Keratinocyte (primary cell): Measurements from ENCODE around the gene USP10. TPM values are rescaled to one million over a fixed set of nuclear protein-coding genes. Genes with fewer than 3 reads are reported as not detected.

Experiments used
- DNase-seq: peaks from one replicate; pipeline ENCODE4 v3.0.0-alpha.2; 2011; ENCODE audit warnings: low read depth, missing footprints, low spot score
- FAIRE-seq: peaks from 2 replicates; lab custom pipeline; 2011; peaks lifted over from hg19 to GRCh38; lab: Jason Lieb, UNC
- H2AFZ ChIP-seq: 2 replicates; pipeline ENCODE4 v1.6.0; 2012; ENCODE audit warnings: low read length, control low read depth, inconsistent platforms; ENCODE audit not compliant: control insufficient read depth
- H3K27ac ChIP-seq: 2 replicates; pipeline ENCODE4 v1.5.1; 2011; ENCODE audit warnings: low read length; ENCODE audit not compliant: control insufficient read depth, insufficient read depth
- H3K27me3 ChIP-seq: 3 replicates; pipeline ENCODE4 v1.6.0; 2011; ENCODE audit warnings: low read length; ENCODE audit not compliant: control insufficient read depth, insufficient read depth; ENCODE audit errors: extremely low read depth
- H3K36me3 ChIP-seq, 2 experiments: 2 replicates in 1 of 2; 3 replicates in 1 of 2; pipeline ENCODE4 v1.5.1; 2011; ENCODE audit warnings: low read length in 2 of 2, mild to moderate bottlenecking in 1 of 2; ENCODE audit not compliant: control insufficient read depth in 2 of 2, insufficient read depth in 2 of 2; ENCODE audit errors: extremely low read depth in 1 of 2
- H3K4me1 ChIP-seq: 3 replicates; pipeline ENCODE4 v1.5.1; 2011; ENCODE audit warnings: low read length; ENCODE audit not compliant: control insufficient read depth, insufficient read depth; ENCODE audit errors: extremely low read depth
- H3K4me2 ChIP-seq: 3 replicates; pipeline ENCODE4 v1.6.0; 2011; ENCODE audit warnings: low read depth, low read length; ENCODE audit not compliant: control insufficient read depth, insufficient read depth; ENCODE audit errors: extremely low read depth
- H3K4me3 ChIP-seq, 3 experiments: fragments of 200-600 bp in 1 of 3; sonication (generic) in 1 of 3; 2 replicates in 2 of 3; 3 replicates in 1 of 3; pipeline ENCODE4 v1.5.1; 2011 to 2016; ENCODE audit warnings: low read length in 3 of 3, mild to moderate bottlenecking in 3 of 3, control low read depth in 2 of 3, inconsistent platforms in 1 of 3, low read depth in 1 of 3, mixed read lengths in 1 of 3, mixed run types in 1 of 3, moderate library complexity in 1 of 3; ENCODE audit not compliant: control insufficient read depth in 2 of 3, insufficient read depth in 2 of 3; ENCODE audit errors: extremely low read depth in 1 of 3
- H3K79me2 ChIP-seq: 2 replicates; pipeline ENCODE4 v1.6.0; 2012; ENCODE audit warnings: low read length; ENCODE audit not compliant: control insufficient read depth, insufficient read depth
- H3K9ac ChIP-seq: 3 replicates; pipeline ENCODE4 v1.6.0; 2011; ENCODE audit warnings: low read length; ENCODE audit not compliant: control insufficient read depth, insufficient read depth; ENCODE audit errors: extremely low read depth
- H3K9me1 ChIP-seq: 3 replicates; pipeline ENCODE4 v1.6.0; 2011; ENCODE audit warnings: low read length; ENCODE audit not compliant: control insufficient read depth, insufficient read depth; ENCODE audit errors: extremely low read depth
- H3K9me3 ChIP-seq: 2 replicates; pipeline ENCODE4 v1.5.1; 2012; ENCODE audit warnings: low read depth, low read length; ENCODE audit not compliant: control insufficient read depth
- H4K20me1 ChIP-seq: 3 replicates; pipeline ENCODE4 v1.6.0; 2011; ENCODE audit warnings: low read length; ENCODE audit not compliant: control insufficient read depth, insufficient read depth; ENCODE audit errors: extremely low read depth
- CTCF ChIP-seq, 3 experiments: IDR thresholded peaks in 1 of 3; conservative IDR thresholded peaks in 1 of 3; optimal IDR thresholded peaks in 1 of 3; 2 replicates in 2 of 3; 3 replicates in 1 of 3; pipeline versions ENCODE3 to v1.5.1; 2011; ENCODE audit warnings: low read length in 3 of 3, mild to moderate bottlenecking in 3 of 3, moderate library complexity in 2 of 3, control low read depth in 1 of 3, inconsistent platforms in 1 of 3; ENCODE audit not compliant: insufficient read depth in 2 of 3; ENCODE audit errors: extremely low read depth in 1 of 3
- EZH2 ChIP-seq: IDR thresholded peaks from one replicate; pipeline ENCODE4 v1.6.1; 2012; ENCODE audit warnings: inconsistent platforms, mild to moderate bottlenecking, low read length, moderate library complexity
- dilution Hi-C: fragments of 300-500 bp; cut with MboI; formaldehyde crosslinking; loops from one replicate; pipeline ENCODE4 v1.7.0; 2020; ENCODE audit warnings: low sequenced_read_pairs; ENCODE audit not compliant: extremely low pct_ligation_motif_present
- polyA plus RNA-seq, 5 experiments: library from polyadenylated mRNA; depleted of rRNA in 3 of 5; stranded (reverse) in 3 of 5; stranded (forward) in 1 of 5; unstranded in 1 of 5; fragments of >200 nt; gene quantifications; 1 replicate in 1 of 5; 2 replicates in 3 of 5; 3 replicates in 1 of 5; pipeline versions ENCODE4 v1.2.1 to v1.2.3, GENCODE V29; 2011 to 2012; ENCODE audit warnings: missing spikeins in 2 of 5, low read depth in 1 of 5, low replicate concordance in 1 of 5

Gene USP10
- polyA plus RNA-seq, 1 donor (not counting 4 experiments of a cell fraction or from before 2014, with no cell fraction given), result 92.0 TPM

- peaks cover 23% of the 10 kb centered on the region for H3K4me1 ChIP-seq
- H3K9me1 ChIP-seq, result no peaks in the 10 kb centered on the region
- H3K4me2 ChIP-seq, result peak overlapping the region; percentile 80
- H3K9me3 ChIP-seq, result no peaks in the 10 kb centered on the region
- TF ChIP-seq EZH2, result no peak
- no peak for TF ChIP-seq CTCF (optimal IDR thresholded peaks at IDR 0.05 in 1 of 3, IDR thresholded peaks at IDR 0.05 in 1 of 3, conservative IDR thresholded peaks at IDR 0.05 in 1 of 3; ENCODE audit: extremely low read depth in 1 of 3, insufficient read depth in 2 of 3, low read length in 3 of 3)
- FAIRE-seq (peak; percentile 84), DNase-seq (no peak)
- H3K9ac ChIP-seq, result peak overlapping the region; percentile 75
- H2AFZ ChIP-seq, result peak overlapping the region; percentile 8
- no peaks in the 10 kb centered on the region for H3K27me3 ChIP-seq
- H3K79me2 ChIP-seq, result peaks cover 72% of the 10 kb centered on the region
- H4K20me1 ChIP-seq, result peaks cover 7% of the 10 kb centered on the region
- peak overlapping the region; percentile 79 for H3K27ac ChIP-seq
- H3K4me3 ChIP-seq, result peak overlapping the region in 2 of 3 experiments; percentile 52 to 58
- dilution Hi-C loops, result no loop called here
- H3K36me3 ChIP-seq, result peaks cover 5% of the 10 kb centered on the region in 2 experiments
These were observed 55.3 kb downstream of the USP10 start for GRCh38 chr16:84754956-84755672.

GRCh38 chr16:84756830-84757229, 57.0 kb downstream of the USP10 start:
- peaks cover 10 to 11% of the 10 kb centered on the region in 2 experiments for H3K36me3 ChIP-seq
- H3K27ac ChIP-seq, result no peak overlapping the region
- no peak overlapping the region for H3K9ac ChIP-seq
- H4K20me1 ChIP-seq, result peaks cover 9% of the 10 kb centered on the region
- H2AFZ ChIP-seq, result no peak overlapping the region
- no peak for FAIRE-seq
- H3K9me1 ChIP-seq, result no peaks in the 10 kb centered on the region
- dilution Hi-C loops, result no loop called here
- no peak overlapping the region for H3K4me3 ChIP-seq
- H3K27me3 ChIP-seq, result no peaks in the 10 kb centered on the region
- no peak for DNase-seq
- H3K79me2 ChIP-seq, result peaks cover 64% of the 10 kb centered on the region
- H3K9me3 ChIP-seq, result no peaks in the 10 kb centered on the region
- H3K4me1 ChIP-seq, result peaks cover 16% of the 10 kb centered on the region
- no peak for TF ChIP-seq CTCF (optimal IDR thresholded peaks at IDR 0.05 in 1 of 3, IDR thresholded peaks at IDR 0.05 in 1 of 3, conservative IDR thresholded peaks at IDR 0.05 in 1 of 3; ENCODE audit: extremely low read depth in 1 of 3, insufficient read depth in 2 of 3, low read length in 3 of 3)
- no peak for TF ChIP-seq EZH2
- no peak overlapping the region for H3K4me2 ChIP-seq
